Hindlimb muscle (tissue), 1 donor: ENCODE data around the gene MTPN. TPM values are rescaled to one million over a fixed set of nuclear protein-coding genes. Genes with fewer than 3 reads are reported as not detected.

Experiments
- DNase-seq: peaks from one replicate; pipeline ENCODE4 v3.0.0-alpha.2; 2013
- polyA plus RNA-seq: library from polyadenylated mRNA; unstranded; fragments of 120-200 nt; gene quantifications from one replicate; pipeline ENCODE4 v1.2.1, GENCODE V29; 2013; ENCODE audit not compliant: insufficient read length

MTPN gene
- polyA plus RNA-seq, 1 donor, result 100 TPM

DNA sequence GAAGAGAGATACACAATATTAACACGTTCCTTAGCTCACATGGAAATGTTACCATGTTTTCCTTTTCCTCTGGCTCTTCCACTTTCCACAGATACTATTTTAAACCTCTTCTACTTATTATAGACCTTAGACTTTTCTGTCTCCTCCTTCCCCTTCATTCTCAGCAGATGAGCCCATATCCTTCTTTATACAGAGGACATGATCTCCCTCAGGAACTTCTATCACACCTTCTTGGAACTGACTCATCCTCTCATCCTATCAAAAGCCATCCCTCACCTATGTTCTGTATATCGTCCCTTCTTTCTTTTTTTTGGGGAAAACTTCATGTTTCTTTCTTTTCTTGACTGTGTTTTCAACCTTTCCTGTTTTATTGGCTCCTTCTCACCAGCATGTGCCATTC, 20.8 kb downstream of the MTPN start:
- no peak for DNase-seq

DNA sequence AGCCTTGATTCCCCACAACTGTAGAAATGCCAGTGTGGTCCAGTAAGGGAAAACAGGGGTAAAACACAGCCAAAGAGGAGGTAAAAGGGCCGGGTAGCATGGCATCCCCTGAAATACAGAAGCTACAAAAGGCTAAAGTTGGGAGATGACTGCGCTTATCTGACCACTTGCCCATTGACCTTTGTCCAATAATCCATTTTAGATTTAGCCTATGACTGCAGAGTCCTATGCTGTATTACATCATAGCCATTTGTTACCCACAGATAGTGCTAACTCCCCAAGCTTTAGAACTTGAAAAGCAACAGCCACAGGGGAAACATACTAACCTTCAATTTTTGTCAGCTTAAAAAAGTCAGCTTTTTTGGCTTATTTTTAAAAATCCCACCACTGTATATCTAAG, 26.2 kb downstream of the MTPN start:
- DNase-seq, result no peak

DNA sequence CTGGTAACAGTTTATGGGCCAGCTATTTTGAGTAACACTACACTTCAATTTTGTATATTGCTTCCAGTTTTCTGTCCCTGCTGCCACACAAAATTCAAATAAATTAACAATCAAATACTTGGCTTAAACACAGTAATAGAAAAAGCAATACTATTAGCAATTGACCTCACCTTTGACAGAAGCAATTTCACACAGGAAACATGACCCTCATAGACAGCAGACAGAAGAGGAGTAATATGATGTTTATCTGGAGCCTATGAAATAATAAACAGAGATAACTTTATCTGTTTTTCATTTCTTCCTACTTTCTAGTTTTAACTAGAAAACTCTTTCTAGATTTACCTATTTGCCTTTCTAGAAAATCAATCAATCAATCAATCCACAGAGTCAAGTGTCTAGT, 26.7 kb downstream of the MTPN start:
- DNase-seq, result no peak

DNA sequence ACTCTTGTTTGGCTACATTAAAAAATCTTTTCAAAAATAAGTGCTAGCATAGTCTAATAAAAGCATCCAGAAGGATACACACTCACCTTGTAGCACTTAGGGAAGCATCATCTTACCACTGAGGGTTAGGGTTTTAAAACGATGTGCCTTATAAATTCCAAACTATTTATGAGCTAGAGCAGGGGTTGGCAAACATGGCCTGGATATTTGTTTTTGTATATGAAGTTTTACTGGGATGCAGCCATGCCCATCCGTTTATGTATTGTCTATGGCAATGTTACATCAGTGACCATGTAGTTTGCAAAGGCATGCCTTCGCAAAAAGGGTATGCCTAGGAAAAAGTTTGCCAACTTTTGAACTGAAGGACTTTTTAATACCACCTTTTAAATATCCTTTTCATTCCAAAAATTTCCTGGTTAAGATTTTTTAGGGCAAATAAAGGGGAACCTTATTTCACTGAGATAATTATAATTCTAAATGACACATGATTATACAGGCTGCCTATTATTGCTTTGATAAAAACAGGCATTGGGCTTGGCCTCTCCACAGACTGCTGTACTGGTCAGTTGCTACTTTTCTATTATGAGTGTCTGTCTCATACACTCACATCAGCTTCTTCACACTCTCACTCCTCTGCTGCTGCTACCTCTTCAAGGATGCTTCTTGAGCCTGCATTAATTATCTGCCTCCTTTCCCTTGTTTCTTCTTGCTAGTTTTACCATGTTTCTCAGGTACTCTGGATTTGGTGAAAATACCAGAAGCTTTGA, 30.7 kb downstream of the MTPN start:
- DNase-seq, result no peak

DNA sequence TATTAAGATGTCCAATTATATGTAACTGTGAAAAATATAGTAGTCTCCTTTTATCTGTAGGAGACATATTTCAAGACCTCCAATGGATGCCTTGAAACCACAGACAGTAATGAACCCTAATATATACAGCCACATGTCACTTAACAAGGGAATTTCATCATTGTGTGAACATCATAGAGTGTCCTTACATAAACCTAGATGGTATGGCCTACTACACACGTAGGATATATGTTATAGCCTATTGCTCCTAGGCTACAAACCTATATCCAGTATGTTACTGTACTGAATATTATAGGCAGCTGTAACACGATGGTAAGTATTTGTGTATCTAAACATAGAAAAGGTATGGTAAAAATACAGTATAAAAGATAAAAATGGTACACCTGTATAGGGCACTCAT, 32.4 kb downstream of the MTPN start:
- no peak for DNase-seq

DNA sequence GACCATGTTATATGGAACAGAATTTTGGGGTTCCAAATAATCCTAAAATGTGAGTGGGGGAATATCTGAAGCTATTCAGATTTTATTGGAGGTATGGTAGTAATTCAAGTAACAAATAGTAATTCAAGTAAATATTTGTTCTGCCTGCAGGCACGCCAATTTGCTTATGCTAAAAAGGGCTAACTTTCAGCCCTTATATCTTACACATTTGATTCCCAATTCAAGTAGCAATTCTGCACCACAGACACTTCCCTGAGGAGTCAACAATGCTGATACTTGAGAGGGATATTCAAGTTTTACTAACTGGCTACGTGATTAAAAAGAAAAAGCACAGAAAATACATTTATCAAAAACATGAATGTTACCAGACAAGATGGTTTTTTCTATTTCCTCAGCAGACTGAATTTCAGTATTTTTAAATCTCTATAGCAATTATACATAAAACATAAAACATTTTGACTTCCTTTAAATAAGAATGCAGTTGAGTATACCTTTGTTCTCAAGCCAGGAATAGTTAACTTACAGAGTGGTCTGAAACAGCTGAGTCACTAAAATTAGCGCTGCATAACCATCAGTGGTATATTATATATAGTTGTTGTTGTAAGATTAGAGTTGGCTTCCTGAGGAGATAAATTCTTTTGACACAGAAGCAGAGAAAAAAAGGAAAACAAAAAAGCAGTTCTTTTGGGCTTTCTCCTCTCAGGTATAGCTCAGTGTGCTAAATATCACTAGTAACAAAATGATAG, 33.9 kb downstream of the MTPN start:
- DNase-seq, result no peak

DNA sequence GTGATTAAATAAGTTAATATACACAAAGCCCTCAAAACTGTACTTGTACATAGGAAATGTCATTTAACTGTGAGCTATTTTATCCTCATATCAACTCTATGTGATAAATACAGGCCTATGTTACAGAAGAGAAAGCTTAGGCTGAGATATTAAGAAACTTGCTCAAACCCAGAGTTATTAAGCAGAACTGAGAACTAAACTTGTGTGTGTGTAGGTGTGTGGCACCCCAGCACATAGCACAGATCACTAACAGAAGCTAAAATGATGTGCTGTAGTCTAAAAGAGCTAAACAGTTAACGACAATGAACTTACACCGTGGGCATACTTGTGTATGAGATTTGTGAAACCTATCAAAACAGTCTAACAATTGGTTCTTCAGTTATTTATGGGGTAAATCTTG, 34.5 kb downstream of the MTPN start:
- DNase-seq, result no peak

DNA sequence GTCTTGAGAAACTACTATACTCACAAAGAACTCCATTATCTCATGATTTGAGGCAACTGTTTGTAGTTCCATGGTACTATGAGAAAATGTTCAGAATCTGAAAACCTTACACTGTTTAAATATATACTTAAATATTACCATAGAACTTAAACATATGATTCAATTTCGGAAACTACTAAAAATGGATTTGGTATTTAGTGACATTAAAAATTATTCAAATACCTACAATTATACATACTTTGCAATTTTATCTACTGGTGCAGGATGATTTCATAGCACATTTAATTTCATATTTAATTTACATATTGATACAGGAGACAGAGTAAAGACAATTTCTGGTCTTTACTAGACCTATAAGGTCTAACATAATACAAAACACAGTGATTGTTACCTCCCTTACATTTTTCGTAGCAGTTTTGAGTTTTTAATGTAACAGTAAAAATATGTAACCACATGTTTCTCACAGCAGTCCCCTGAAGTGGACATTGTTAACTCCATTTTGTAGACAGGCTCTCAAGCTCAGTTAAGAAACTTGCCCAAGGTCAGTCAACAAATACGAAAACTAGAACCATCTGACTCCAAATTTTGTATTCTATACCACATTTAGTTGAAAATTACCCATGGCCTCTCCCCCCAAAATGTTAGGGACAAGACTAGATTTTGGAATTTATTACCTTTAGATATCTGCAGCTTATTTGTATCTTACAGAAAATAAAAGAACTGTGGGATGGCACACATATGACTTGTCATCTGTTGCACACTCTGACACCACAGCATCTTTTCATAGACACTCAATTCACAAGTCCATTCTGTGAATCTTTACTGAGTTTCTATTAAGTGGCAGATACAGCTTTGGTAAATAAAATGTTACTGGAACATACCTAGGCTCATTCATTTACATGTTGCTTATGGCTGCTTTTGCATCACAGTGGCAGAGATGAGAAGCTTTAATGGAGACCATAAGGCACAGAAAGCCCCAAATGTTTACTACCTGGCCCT, 36.8 kb downstream of the MTPN start:
- DNase-seq, result no peak

DNA sequence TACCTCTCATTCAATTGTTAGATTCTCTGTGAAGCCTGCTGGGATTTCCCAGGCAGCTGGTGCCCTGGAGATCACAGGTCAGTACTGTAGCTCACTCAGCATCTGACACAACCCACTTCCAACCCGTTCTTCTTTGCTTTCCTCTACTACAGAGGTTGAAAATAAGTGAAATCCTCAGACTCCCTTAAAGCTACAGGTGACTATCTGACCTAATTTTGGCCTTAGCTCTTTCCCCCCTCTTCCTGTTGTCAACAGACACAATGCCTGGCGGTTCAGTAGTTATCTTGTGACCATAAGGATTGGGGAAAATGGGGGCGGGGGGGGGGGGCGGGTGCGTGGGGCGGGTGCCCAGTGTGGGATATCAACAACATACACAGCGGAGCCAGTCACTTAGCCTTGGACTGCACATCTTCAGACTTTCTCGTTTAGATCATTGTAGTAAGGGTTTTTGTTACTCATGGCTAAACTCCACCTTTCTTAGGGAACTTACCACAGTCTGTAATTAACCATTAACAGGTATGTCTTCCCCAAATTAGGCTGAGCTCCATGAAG, 37.8 kb downstream of the MTPN start:
- no peak for DNase-seq

DNA sequence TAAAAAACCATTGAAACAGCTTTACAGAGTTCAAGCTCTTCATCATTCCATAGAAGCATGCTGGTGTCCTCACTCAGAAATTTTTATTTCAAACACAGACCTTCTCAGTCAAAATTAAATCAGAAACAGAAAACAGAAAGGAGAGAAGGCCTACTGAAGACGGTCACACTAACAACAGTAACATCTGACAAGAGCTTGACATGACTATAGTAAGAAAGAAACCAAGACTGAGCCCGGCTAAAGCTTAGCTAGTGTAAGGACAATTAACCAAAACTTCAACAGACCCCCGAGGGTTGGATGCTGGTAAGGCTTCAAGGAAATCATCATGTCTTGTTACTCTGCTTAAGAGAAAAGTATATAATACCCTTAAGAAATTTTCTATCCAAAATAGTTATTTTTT, 38.6 kb downstream of the MTPN start:
- DNase-seq, result no peak

DNA sequence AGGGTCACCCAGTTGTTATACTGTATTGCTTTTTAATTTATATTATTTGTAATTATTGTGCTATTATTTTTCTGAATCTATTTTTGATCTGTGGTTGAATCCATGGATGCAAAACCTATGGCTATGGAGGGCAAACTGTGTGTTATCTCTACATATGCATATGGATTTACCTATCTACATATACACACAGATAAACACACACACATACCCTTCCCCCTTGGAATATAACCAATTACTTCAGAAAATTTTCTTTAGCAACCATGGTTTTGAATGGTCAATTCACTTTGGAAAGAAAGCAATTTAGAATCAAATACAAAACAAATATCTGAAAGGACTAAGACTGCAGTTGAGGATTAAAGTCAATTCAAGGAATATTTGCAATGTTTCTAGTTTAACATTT, 39.1 kb downstream of the MTPN start:
- DNase-seq, result no peak

DNA sequence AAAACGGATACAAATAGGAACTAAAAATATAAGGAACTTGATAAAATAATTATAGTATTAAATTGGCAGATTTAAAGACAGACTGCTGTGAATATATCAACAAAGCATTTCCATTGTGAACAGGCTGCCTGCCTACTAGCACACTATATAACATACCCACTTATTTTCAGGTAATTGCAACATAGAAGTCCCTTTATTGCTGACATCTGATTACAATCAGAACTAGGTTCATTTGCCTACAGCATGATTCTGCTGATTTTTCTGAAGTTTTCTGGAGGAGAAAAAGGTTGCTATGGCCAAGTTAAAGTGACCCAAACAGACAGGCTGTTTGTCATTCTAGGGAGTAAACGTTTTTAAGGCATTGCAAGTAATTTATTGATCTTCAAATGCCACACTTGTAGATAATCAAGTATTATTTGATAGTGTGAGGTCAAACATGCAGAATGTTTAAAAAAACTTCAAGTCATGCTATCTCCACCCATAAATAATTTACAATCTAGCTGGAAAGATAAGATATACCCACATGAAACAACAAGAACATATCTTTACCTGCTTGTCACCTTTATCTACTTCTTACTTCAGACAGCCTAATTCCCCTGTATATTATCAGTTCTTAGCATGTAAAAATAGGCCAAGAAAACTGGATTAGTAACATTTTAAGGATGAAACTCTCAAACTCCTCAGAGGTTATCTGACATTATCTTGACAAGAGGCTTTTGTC, 40.5 kb downstream of the MTPN start:
- DNase-seq, result no peak

DNA sequence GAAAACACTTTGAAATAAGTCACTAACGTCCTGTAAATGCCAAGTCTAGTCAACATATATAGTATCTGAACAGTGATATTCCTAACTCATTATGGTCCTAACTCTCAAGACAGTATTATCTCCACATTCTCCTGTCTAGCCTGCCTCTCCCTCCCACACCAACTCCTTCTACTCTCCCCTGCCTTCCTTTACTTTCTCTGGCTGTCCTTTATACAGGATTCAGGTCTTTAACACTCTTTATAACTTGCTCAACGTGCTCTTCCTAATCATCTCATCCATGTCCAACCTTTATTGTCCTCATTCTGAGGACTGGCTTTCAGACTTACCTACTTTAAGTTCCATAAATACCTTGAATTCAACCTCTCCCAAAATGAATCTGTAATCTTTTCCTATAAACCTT, 42.5 kb downstream of the MTPN start:
- DNase-seq, result no peak

DNA sequence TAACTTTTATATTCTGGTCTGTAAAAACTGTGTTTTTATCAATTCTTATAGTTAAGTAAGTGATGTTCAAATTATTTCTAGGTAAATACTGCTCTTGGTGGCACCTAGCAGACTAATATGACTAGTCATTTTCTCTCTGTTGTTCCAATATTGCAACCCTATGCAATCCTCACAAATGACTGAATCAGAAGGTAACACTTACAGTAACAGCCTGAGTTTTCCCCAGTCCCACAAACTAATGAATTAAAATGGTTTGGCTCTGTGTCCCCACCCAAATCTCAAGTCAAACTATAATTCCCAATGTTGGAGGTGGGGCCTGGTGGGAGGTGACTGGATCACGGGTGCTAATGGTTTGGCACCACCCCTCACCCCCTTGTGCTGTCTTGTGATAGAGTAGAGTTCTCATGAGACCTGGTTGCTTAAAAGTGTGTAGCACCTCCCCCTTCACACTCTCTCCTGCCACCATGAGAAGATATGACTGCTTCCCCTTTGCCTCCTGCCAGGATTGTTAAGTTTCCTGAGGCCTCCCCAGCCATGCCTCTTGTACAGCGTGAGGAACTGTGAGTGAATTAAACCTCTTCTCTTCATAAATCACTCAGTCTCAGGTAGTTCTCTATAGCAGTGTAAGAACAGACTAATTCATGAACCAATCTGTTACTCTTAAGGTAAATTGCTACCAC, 43.5 kb downstream of the MTPN start:
- DNase-seq, result no peak

DNA sequence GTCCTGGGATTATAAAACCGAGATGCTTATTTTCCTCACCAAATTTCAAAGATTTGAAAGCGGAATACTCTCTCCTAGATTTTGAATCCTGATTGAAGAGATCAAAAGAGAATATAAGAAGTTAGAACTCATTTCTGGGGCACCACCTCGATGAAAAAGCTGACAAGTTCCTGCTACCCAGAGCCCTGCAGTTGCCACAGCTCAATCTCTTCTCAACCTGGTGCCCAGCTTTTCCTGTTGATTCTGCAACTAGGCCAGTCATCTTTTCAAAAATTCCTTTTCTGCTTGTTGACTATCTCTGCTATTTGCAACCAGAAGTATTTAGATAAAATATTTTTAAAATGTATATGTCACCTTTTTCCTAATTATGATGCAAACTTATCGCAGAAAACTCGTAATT, 45.0 kb downstream of the MTPN start:
- no peak for DNase-seq

DNA sequence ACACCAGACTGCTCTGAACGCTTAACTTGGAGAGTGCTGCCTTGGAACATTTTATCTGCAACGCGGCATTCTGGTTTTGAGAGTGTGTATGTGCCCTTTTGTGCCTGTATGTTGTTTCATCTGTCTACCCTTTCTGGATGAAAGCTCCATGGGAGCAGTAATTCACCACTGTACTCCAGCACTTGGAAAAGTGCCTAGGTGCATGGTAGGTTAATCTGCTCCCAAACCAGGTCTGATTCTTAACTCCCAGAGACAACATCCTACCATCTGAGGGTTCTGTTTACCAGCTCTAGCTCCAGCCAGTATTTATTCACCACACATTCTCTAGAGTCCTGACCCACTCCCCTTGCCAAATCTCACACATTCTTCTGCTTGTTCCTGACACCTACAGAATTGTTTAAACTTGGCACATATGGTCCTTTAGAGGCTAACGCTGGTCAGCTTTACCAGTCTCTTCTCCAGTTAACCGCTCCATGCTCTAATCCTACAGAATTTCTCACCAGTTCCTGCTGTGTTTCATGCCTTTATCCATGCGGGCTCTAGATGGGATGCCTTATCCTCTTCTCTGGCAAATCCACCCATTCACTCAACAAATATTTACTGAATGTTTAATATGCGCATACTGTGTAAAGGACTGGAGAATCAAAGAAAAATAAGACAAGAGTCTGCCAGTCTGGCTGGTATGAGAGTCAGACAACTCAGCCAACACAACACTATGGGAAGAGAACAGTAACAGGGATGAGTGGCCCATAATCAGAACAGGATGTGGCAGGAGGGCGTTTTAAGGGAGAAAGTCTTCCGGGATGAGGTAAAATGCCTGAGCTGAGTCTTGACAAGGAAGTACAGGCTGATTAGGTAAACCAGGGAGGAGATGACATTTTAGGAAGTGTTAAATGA, 46.3 kb downstream of the MTPN start:
- no peak for DNase-seq

DNA sequence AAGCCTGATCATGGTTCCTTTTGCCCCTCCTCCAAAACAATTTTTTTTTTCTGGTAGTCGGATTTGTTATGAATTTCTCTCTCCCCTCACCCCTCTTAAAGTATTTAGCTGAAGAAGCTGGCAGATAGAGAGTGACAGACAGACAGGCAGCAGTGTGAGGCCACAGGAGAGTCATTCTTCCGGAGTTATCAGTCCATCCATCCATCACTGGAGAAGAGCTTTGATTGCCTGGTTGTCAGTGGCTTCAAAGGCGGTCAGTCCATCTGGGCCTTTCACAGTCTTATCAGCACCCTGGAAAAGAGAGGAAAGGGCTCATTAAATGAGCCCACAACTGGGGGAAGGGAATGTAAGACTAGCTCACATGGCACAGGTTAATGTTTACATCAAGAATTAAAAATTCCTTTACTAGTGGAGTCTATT, 47.4 kb downstream of the MTPN start:
- no peak for DNase-seq

DNA sequence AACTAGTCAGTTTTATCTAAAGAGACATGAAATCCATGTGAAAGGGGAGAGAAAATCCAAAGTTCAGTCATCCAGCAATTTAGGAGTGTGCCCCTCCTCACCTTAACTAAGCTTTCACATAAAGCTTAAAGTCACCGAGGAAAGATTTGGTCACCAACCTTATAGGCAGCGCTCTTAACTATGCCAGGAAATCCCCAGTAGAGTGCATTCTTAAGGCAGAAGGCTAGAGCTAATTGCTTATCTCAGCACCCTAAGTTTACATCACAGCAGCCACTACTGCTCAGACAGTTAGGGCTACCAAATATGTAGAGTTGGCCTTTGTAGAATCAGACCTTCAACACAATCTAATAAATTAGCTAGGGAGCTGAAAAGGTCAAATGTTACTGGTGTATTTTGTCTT, 47.9 kb downstream of the MTPN start:
- DNase-seq, result no peak

DNA sequence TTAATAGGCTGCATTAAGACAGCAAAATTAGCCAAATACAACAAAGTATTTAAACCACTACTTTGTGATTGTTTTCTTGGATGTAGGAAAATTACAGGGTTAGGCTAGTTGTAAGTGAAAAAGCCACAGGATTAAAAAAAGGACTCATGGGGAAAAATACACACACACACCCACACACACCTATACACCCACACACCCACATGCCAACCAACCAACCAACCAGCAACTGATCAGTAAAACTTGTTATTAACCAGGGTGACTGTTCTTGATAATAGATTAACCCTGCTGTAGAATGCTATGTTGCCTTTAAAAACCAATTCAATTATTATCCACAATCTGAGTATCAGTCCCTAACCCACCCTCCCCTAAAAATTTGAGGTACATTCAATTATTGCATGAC, 49.0 kb downstream of the MTPN start:
- DNase-seq, result no peak

DNA sequence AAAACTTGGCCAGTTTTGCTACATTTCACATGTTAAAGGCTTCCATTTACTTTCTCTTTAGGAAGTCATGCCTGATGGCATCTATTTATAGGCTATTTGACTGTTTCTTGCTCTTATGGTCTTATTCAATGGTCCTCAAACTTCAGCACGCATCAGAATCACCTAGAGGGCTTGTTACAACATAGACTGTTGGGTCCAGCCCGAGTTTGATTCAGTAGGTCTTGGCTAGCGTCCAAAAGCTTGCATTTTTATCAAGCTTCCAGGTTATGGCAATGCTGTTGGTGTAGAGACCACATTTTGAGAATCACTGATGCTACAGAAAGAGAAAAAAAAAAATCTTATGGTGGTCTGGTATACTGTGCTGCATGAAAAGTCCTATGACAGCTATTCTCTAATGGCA, 51.9 kb downstream of the MTPN start:
- DNase-seq, result no peak
